DOHH2 (cell line): Measurements from ENCODE around the gene SIT1.

Experiments used
- H3F3A ChIP-seq: fragments of 200-600 bp; sonication (generic), shearing (Covaris generic); 2 replicates; pipeline ENCODE4 v1.6.0; 2016; ENCODE audit warnings: antibody characterized with exemption, mild to moderate bottlenecking; ENCODE audit not compliant: control insufficient read depth, insufficient read depth
- H3K27ac ChIP-seq: fragments of 200-600 bp; sonication (generic); 2 replicates; pipeline ENCODE4 v1.5.1; 2014; ENCODE audit warnings: low read depth, mild to moderate bottlenecking, low read length, moderate library complexity
- H3K27me3 ChIP-seq: fragments of 200-600 bp; sonication (generic); 2 replicates; pipeline ENCODE4 v1.6.1; 2014; ENCODE audit warnings: mild to moderate bottlenecking, low read length, mixed read lengths; ENCODE audit not compliant: control insufficient read depth
- H3K36me3 ChIP-seq: fragments of 200-600 bp; sonication (generic); 2 replicates; pipeline ENCODE4 v1.6.1; 2014; ENCODE audit warnings: mild to moderate bottlenecking, low read length, moderate library complexity, mixed read lengths; ENCODE audit not compliant: control insufficient read depth
- H3K4me1 ChIP-seq: fragments of 200-600 bp; sonication (generic); 2 replicates; pipeline ENCODE4 v1.6.1; 2014; ENCODE audit warnings: mild to moderate bottlenecking, low read length, mixed read lengths; ENCODE audit not compliant: control insufficient read depth
- H3K4me2 ChIP-seq: fragments of 200-600 bp; sonication (generic); 2 replicates; pipeline ENCODE4 v1.6.0; 2014; ENCODE audit warnings: mild to moderate bottlenecking, low read length, moderate library complexity
- H3K4me3 ChIP-seq: fragments of 200-600 bp; sonication (generic); 2 replicates; pipeline ENCODE4 v1.5.1; 2014; ENCODE audit warnings: mild to moderate bottlenecking, low read length, mixed read lengths
- H3K79me2 ChIP-seq: fragments of 200-600 bp; sonication (generic); 2 replicates; pipeline ENCODE4 v1.6.1; 2014; ENCODE audit warnings: mild to moderate bottlenecking, low read length, mixed read lengths; ENCODE audit not compliant: control insufficient read depth
- H3K9me2 ChIP-seq: fragments of 200-600 bp; sonication (generic); replicated peaks from 2 replicates; pipeline ENCODE4 v1.6.1; 2014; ENCODE audit warnings: mild to moderate bottlenecking, low read length, mixed read lengths; ENCODE audit not compliant: control insufficient read depth
- H3K9me3 ChIP-seq: fragments of 200-600 bp; sonication (generic); 2 replicates; pipeline ENCODE4 v1.6.1; 2014; ENCODE audit warnings: antibody characterized with exemption, low read length, mixed read lengths; ENCODE audit not compliant: control insufficient read depth, insufficient read depth
- H4K20me1 ChIP-seq: fragments of 200-600 bp; sonication (generic); 2 replicates; pipeline ENCODE4 v1.6.0; 2014; ENCODE audit warnings: low read depth, mild to moderate bottlenecking, antibody characterized with exemption, low read length, moderate library complexity; ENCODE audit not compliant: control insufficient read depth, insufficient read depth
- CTCF ChIP-seq: fragments of 200-600 bp; sonication (generic); IDR thresholded peaks from one replicate; pipeline ENCODE4 v1.5.1; 2014; ENCODE audit warnings: antibody characterized with exemption, mild to moderate bottlenecking, low read depth, low read length; ENCODE audit not compliant: poor library complexity, severe bottlenecking
- EZH2phosphoT487 ChIP-seq: fragments of 200-600 bp; sonication (generic); IDR thresholded peaks from 2 replicates; pipeline ENCODE4 v1.6.1; 2017; ENCODE audit warnings: borderline replicate concordance, mild to moderate bottlenecking, antibody characterized with exemption, low read length, moderate library complexity, mixed read lengths

SIT1 gene

GRCh38 chr9:35658137-35658967 lies 7.6 kb upstream of the SIT1 start, which contains the start of gene CCDC107:
Gene CCDC107 (plus strand): TSS chr9:35658292. CDS start chr9:35658380, 88 bp downstream.
- H3K36me3 ChIP-seq: peaks cover 43% of the 10 kb centered on the region
- peaks cover 56% of the 10 kb centered on the region for H3K4me1 ChIP-seq
- H3K4me2 ChIP-seq: peak within 1 kb of the TSS; percentile 78
- H3K4me3 ChIP-seq: peak within 1 kb of the TSS; percentile 82
- H3F3A ChIP-seq: peaks cover 14% of the 10 kb centered on the region
- H3K27me3 ChIP-seq: no peaks in the 10 kb centered on the region
- H3K79me2 ChIP-seq: peaks cover 30% of the 10 kb centered on the region
- no peaks in the 10 kb centered on the region for H3K9me2 ChIP-seq
- peak within 1 kb of the TSS; percentile 71 for H3K27ac ChIP-seq
- H3K9me3 ChIP-seq: no peaks in the 10 kb centered on the region
- H4K20me1 ChIP-seq: no peaks in the 10 kb centered on the region
- TF ChIP-seq CTCF (peak; percentile 80), EZH2phosphoT487 (no peak)

- Histone ChIP-seq H3K9me2 (no peaks in the 10 kb centered on the region), H3K4me3 (peak within 1 kb of the TSS; percentile 82), H3K9me3 (no peaks in the 10 kb centered on the region), H3F3A (peaks cover 14% of the 10 kb centered on the region), H3K4me2 (peak within 1 kb of the TSS; percentile 78), H3K79me2 (peaks cover 24% of the 10 kb centered on the region), H4K20me1 (no peaks in the 10 kb centered on the region), H3K27ac (peak within 1 kb of the TSS; percentile 71), H3K27me3 (no peaks in the 10 kb centered on the region), H3K4me1 (peaks cover 49% of the 10 kb centered on the region), H3K36me3 (peaks cover 36% of the 10 kb centered on the region)
- TF ChIP-seq EZH2phosphoT487: no peak
- no peak for TF ChIP-seq CTCF
Observed at GRCh38 chr9:35657546-35658136, 6.9 kb upstream of the SIT1 start, which contains the start of gene RMRP. Gene RMRP (minus strand): TSS chr9:35658019.

GRCh38 chr9:35656831-35657545 lies 6.3 kb upstream of the SIT1 start:
- no peaks in the 10 kb centered on the region for H3K9me3 ChIP-seq
- H3K36me3 ChIP-seq: peaks cover 29% of the 10 kb centered on the region
- TF ChIP-seq CTCF (no peak), EZH2phosphoT487 (no peak)
- peaks cover 14% of the 10 kb centered on the region for H3F3A ChIP-seq
- H3K4me3 ChIP-seq: peak overlapping the region; percentile 82
- H4K20me1 ChIP-seq: no peaks in the 10 kb centered on the region
- H3K4me2 ChIP-seq: peak overlapping the region; percentile 78
- no peaks in the 10 kb centered on the region for H3K27me3 ChIP-seq
- peaks cover 18% of the 10 kb centered on the region for H3K79me2 ChIP-seq
- peaks cover 47% of the 10 kb centered on the region for H3K4me1 ChIP-seq
- peak overlapping the region; percentile 71; the same call in 1 of the 2 replicates for H3K27ac ChIP-seq
- H3K9me2 ChIP-seq: no peaks in the 10 kb centered on the region
